ENCODE results near the gene IBA57. TPM values are rescaled to one million over a fixed set of nuclear protein-coding genes. Genes with fewer than 3 reads are reported as not detected.
A peak's percentile ranks its signal among the peaks of the same experiment; 100 is the strongest.

The IBA57 gene
- total RNA-seq, 1 experiment from 2014 or later: 8.5 TPM

GRCh38 chr1:228156941-228157728 lies 8.5 kb upstream of the IBA57 start:
- DNase-seq (ENCODE audit: low spot score): no peak

DNA sequence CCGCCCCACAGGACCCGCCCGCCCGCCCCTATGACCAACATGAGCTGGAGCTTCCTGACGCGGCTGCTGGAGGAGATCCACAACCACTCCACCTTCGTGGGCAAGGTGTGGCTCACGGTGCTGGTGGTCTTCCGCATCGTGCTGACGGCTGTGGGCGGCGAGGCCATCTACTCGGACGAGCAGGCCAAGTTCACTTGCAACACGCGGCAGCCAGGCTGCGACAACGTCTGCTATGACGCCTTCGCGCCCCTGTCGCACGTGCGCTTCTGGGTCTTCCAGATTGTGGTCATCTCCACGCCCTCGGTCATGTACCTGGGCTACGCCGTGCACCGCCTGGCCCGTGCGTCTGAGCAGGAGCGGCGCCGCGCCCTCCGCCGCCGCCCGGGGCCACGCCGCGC lies 7.9 kb upstream of the IBA57 start:
- DNase-seq (ENCODE audit: low spot score): no peak

DNA sequence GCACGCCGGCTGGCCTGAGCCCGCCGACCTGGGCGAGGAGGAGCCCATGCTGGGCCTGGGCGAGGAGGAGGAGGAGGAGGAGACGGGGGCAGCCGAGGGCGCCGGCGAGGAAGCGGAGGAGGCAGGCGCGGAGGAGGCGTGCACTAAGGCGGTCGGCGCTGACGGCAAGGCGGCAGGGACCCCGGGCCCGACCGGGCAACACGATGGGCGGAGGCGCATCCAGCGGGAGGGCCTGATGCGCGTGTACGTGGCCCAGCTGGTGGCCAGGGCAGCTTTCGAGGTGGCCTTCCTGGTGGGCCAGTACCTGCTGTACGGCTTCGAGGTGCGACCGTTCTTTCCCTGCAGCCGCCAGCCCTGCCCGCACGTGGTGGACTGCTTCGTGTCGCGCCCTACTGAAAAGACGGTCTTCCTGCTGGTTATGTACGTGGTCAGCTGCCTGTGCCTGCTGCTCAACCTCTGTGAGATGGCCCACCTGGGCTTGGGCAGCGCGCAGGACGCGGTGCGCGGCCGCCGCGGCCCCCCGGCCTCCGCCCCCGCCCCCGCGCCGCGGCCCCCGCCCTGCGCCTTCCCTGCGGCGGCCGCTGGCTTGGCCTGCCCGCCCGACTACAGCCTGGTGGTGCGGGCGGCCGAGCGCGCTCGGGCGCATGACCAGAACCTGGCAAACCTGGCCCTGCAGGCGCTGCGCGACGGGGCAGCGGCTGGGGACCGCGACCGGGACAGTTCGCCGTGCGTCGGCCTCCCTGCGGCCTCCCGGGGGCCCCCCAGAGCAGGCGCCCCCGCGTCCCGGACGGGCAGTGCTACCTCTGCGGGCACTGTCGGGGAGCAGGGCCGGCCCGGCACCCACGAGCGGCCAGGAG lies 7.2 kb upstream of the IBA57 start:
- no peak for DNase-seq (ENCODE audit: low spot score)

GRCh38 chr1:228159008-228159665 lies 6.5 kb upstream of the IBA57 start:
- no peak for DNase-seq (ENCODE audit: low spot score)

GRCh38 chr1:228160201-228160761 lies 5.3 kb upstream of the IBA57 start:
- no peak for DNase-seq (ENCODE audit: low spot score)

GRCh38 chr1:228161362-228161761 lies 4.2 kb upstream of the IBA57 start:
- peak; percentile 50 for DNase-seq (ENCODE audit: low spot score)

GRCh38 chr1:228161866-228162265 lies 3.7 kb upstream of the IBA57 start:
- DNase-seq (ENCODE audit: low spot score): no peak

DNA sequence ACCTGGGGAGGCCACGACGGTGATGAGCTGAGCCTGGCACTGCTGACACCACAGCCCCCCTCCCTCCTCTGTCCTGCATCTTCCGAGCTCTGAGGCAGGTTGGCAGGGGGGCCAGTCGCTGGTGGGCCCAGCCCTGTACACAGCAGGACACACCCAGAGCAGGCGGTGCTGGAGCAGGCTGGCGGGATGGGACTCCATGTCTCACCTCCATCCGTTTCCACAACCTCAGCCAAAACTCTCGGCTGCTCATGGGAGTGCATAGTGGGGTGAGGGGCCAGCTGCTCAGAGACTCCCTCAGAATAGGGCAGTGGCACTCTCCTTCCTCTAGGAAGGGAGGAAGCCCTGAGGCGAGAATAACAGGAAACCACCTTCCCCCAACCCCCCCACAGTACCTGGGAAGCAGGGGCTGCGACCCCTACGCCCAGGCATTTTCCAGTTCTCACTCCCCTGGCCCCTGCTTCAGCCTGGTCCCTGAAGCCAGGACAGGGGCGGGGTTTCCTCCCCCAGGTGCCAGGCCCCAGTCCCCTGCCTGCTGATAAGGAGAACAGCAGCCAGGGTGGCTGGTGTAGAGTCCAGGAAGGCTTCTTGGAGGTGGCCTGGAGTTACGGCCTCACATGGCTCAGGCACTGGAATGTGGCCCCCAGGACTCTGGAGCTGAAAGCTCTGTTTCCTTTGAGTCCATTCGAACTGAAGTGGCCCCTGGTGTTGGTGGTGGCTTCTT lies 3.2 kb upstream of the IBA57 start:
- DNase-seq (ENCODE audit: low spot score): peak; percentile 70

GRCh38 chr1:228163007-228163753 lies 2.4 kb upstream of the IBA57 start:
- DNase-seq (ENCODE audit: low spot score): peak; percentile 76

DNA sequence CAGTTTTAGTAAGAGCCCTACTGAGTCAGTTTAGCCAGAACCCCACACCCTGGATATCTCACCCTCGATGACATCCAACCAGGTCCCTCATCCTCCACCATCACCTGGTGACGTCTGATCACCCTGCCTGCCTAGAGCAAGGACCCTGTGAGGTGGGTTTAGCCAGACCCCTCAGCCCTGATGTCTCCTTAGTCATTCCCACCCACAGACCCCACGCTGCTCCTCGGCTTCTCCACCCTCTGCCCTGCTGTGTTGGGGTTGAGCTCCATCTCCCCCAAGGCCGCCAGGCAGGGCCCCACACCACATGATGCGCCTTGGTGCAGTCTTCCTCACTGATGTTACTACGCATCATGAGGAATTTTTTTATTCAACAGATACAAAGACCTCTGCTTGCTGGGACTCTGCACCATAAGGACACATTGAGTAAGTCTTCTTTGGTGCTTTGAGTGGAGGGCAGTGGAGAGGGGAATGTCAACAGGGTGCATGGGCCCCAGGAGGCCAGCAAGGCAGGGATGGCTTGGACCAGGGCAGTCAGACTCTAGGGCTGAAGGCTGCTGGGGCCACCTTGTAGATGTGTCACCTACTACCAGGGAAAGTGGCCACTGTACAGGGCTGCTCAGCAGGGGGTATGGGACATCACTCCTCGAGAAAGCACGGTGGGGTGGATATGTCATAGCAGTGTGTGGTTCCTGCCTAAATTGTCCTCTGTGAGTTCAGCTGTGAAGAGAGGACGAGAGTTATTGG lies 1.7 kb upstream of the IBA57 start:
- no peak for DNase-seq (ENCODE audit: low spot score)

DNA sequence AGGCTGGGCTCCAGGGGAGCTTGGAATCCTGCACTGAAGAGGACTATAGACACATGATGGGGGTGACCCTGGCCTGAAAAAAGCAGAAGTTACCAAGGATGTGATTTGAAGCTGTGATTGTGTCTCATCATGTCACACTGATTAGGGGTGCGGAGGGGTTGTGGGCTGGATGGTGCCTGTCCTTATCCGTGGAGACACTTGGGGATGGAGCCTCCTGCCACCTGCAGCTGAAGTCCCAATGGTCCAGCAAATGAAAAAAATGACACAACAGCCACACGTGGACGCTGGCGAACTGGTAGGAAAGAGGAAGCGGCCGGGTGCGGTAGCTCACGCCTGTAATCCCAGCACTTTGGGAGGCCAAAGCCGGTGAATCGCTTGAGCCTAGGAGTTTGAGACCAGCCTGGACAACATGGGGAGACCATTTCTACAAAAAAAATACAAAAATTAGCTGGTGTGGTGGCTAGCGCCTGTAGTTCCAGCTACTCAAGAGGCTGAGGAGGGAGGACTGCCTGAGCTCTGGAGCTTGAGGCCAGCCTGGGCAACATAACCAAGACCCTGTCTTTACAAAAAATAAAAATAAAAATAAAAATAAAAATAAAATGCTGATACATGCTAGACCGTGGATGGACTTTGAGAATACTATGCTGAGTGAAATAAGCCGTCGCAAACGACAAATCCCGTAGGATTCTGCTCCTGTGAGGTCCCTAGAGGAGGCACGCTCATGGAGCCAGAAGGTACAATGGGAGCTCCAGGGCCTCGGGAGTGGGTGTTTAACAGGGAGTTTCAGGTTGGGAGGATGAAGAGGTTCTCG lies 838 bp upstream of the IBA57 start:
- no peak for DNase-seq (ENCODE audit: low spot score)

GRCh38 chr1:228166170-228166936 lies 749 bp downstream of the IBA57 start:
- peak; percentile 84 for DNase-seq (ENCODE audit: low spot score)

DNA sequence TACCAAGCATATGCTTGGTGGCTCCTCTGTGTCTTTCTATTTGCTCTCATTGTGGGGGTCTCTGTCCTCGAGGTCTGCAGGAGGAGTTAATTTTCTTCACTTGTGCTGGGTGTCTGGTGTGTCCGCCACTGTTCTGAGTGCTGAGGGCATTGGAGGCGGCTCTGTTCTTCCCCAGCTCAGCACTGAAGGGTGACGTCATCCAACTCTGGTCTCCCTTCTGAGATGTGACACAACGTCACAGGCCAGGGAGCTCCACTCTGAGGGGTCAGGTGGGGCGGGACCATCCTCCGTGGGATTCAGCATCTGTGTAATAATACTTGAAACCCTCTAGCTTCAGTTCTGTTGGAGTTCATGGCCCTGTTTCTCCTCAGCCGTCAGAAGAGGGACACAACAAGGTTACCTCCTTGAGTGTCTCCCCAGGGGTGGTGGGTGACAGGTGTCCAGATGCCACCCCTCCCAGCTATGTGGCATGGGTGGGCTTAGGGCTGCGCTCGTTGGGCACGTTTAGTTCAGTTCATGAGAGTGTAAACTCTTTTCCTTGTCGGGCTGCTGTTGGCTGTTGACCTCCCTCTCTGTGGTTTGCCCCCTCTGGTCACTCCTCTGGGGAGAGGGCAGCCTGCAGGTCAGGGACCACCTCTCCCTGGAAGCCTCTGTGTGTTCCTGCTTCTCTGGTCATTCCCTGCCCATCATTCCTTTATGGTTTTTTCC lies 3.1 kb downstream of the IBA57 start:
- no peak for DNase-seq (ENCODE audit: low spot score)

GRCh38 chr1:228169345-228169744 lies 3.7 kb downstream of the IBA57 start:
- no peak for DNase-seq (ENCODE audit: low spot score)

DNA sequence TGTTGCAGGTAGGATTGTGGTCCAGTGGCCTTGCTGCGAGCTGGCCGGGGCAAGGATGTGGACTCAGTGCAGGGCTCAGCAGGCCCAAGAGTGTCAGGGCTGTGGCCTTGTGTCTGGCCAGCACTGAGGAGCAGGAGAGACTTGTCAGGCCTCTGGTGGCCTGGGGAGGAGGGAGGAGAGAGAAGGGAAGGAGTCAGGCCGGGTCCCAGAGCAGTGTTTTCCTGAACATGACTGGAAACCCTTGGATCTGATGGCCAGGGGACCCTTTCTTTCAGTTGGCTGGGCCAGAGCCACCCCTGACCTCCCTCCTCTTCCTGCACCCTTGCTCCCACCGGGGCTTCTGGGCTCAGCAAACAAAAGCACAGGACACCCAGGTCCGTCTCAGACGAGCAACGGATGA lies 5.1 kb downstream of the IBA57 start:
- DNase-seq (ENCODE audit: low spot score): no peak

DNA sequence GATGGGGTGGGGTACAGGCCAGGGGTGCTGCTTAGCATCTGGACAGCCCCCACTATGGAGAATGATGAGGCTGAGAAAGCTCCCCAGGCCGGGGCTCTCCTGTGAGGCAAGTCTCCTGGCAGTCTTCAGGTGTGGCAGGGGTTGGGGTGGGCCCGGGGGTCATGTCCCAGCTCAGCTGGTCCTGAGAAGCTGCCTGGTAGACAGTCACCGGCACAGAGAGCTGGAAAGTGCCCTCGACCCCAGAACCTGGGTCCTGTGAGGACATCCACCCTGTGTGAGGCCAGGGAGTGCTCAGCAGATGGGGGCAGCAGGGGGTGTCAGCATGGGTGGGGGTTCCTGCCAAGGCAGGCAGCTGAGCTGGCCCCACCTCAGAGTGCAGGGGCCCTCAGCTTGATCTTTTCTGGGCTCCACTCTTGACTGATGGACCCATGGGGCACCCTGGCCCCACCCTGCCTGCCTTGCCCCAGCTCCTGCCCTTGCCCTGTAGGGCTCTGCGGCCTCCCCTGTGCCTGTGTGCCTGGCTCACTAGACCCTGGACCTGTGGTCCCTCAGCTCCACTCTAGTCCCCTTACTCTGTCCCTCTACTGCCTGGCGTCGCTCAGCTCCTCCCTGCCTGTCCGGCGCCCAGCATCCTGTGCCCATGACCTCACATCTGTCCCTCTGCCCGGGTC lies 5.8 kb downstream of the IBA57 start:
- DNase-seq (ENCODE audit: low spot score): no peak

Data from A172 (cell line).